RWPE1 (cell line): Measurements from ENCODE around the gene EFCAB5.
"Not testable (repeated sequence)": the region's sequence is repeated elsewhere in the genome, so short reads cannot be mapped to it uniquely, and the experiment has no call there.

Experiments used
- CTCF ChIA-PET: fragments of 350-600 bp; sonication (Branson Sonifier 250); formaldehyde crosslinking; extraction: SDS; loops from one replicate; lab custom pipeline; 2021; lab: Yijun Ruan, JAX
- POLR2A ChIA-PET: fragments of 400-600 bp; formaldehyde crosslinking; extraction: SDS; loops from one replicate; lab custom pipeline; 2020; ENCODE audit warnings: antibody characterized with exemption; ENCODE audit not compliant: low non-redundant PET; lab: Yijun Ruan, JAX
- DNase-seq: peaks from one replicate; pipeline ENCODE4 v3.0.0; 2012; ENCODE audit warnings: low spot score
- H3K27ac ChIP-seq: fragments of 450-650 bp; 2 replicates; pipeline ENCODE4 v1.5.1; 2017
- CTCF ChIP-seq: fragments of 450-650 bp; conservative IDR thresholded peaks from 2 replicates; pipeline ENCODE4 v1.5.1; 2017; ENCODE audit warnings: low read depth, mild to moderate bottlenecking

EFCAB5 gene

GRCh38 chr17:30113213-30113612 is 171.8 kb downstream of the EFCAB5 start:
- TF ChIP-seq CTCF = no peak
- ChIA-PET CTCF (interaction anchor here (0.9 to 2.6 kb wide), 3 partner anchors 9 to 123 kb away, joined by 3 to 19 read pairs (median 5); no protein-coding TSS in a partner anchor), POLR2A (no interaction called here)
- no peak for DNase-seq
- H3K27ac ChIP-seq = no peak overlapping the region

- H3K27ac ChIP-seq = peak overlapping the region; percentile 91
- POLR2A ChIA-PET = no interaction called here
- no peak for TF ChIP-seq CTCF
- no peak for DNase-seq
- CTCF ChIA-PET = interaction anchor here (0.7 kb wide), 1 partner anchor 823 kb away, joined by 4 read pairs; no protein-coding TSS in a partner anchor
Observed at GRCh38 chr17:30116345-30116660, 174.9 kb downstream of the EFCAB5 start.

- ChIA-PET CTCF (interaction anchor here (1.0 kb wide), 2 partner anchors 10 to 13 kb away, joined by 3 to 4 read pairs; no protein-coding TSS in a partner anchor), POLR2A (no interaction called here)
- peak; percentile 92 for DNase-seq
- no peak for TF ChIP-seq CTCF
- H3K27ac ChIP-seq = peak within 1 kb of the TSS; percentile 91
Observed at GRCh38 chr17:30116661-30117551, 175.5 kb downstream of the EFCAB5 start, which contains the start of gene NSRP1. TSS of gene NSRP1 (plus strand) at chr17:30116816. CDS start at chr17:30116844, 28 bp downstream.

GRCh38 chr17:30117675-30118081 is 176.2 kb downstream of the EFCAB5 start:
- DNase-seq = no peak
- H3K27ac ChIP-seq = no peak overlapping the region
- ChIA-PET CTCF (interaction anchor here (1.0 kb wide), 2 partner anchors 9 to 14 kb away, joined by 3 to 4 read pairs; no protein-coding TSS in a partner anchor), POLR2A (no interaction called here)
- TF ChIP-seq CTCF = no peak

- CTCF ChIA-PET = interaction anchor here (0.6 to 0.7 kb wide), 2 partner anchors 97 to 205 kb away, joined by 5 to 8 read pairs; no protein-coding TSS in a partner anchor
- DNase-seq, POLR2A ChIA-PET, H3K27ac ChIP-seq: not testable (repeated sequence)
Observed at GRCh38 chr17:30118635-30119034, 177.2 kb downstream of the EFCAB5 start.

GRCh38 chr17:30124273-30124796 is 182.9 kb downstream of the EFCAB5 start:
- ChIA-PET CTCF (interaction anchor here (0.6 to 2.2 kb wide), 11 partner anchors 10 to 892 kb away, joined by 3 to 13 read pairs (median 5); partner anchors contain the start of gene SLC6A4), POLR2A (no interaction called here)
- no peak overlapping the region for H3K27ac ChIP-seq
- no peak for TF ChIP-seq CTCF
- no peak for DNase-seq
